ENCODE measurements around the gene OSBPL9.
"Not testable (repeated sequence)": the region's sequence is repeated elsewhere in the genome, so short reads cannot be mapped to it uniquely, and the experiment has no call there.

The OSBPL9 gene

GRCh38 chr1:51636764-51637522 lies 20.1 kb downstream of the OSBPL9 start:
- no peak for DNase-seq

GRCh38 chr1:51638350-51638749 lies 21.5 kb downstream of the OSBPL9 start:
- no peak for DNase-seq

- no peak for DNase-seq
Measured at GRCh38 chr1:51639694-51640093, 22.8 kb downstream of the OSBPL9 start.

GRCh38 chr1:51641096-51641495 lies 24.2 kb downstream of the OSBPL9 start:
- no peak for DNase-seq

GRCh38 chr1:51642739-51643142 lies 25.8 kb downstream of the OSBPL9 start:
- no peak for DNase-seq

GRCh38 chr1:51643362-51643761 lies 26.5 kb downstream of the OSBPL9 start:
- DNase-seq = no peak

GRCh38 chr1:51644020-51644419 lies 27.1 kb downstream of the OSBPL9 start:
- no peak for DNase-seq

- no peak for DNase-seq
Measured at GRCh38 chr1:51644533-51645197, 27.8 kb downstream of the OSBPL9 start.

- DNase-seq = not testable (repeated sequence)
Measured at GRCh38 chr1:51646592-51646991, 29.7 kb downstream of the OSBPL9 start.

GRCh38 chr1:51648180-51649109 lies 31.6 kb downstream of the OSBPL9 start:
- no peak for DNase-seq

- DNase-seq = no peak
Measured at GRCh38 chr1:51649593-51650091, 32.8 kb downstream of the OSBPL9 start.

GRCh38 chr1:51650198-51650597 lies 33.3 kb downstream of the OSBPL9 start:
- no peak for DNase-seq

GRCh38 chr1:51651552-51651942 lies 34.7 kb downstream of the OSBPL9 start:
- no peak for DNase-seq

- DNase-seq = no peak
Measured at GRCh38 chr1:51652599-51652998, 35.7 kb downstream of the OSBPL9 start.

- DNase-seq = no peak
Measured at GRCh38 chr1:51653127-51653526, 36.2 kb downstream of the OSBPL9 start.

GRCh38 chr1:51654000-51654399 lies 37.1 kb downstream of the OSBPL9 start:
- DNase-seq = no peak

GRCh38 chr1:51656374-51656773 lies 39.5 kb downstream of the OSBPL9 start:
- no peak for DNase-seq

- DNase-seq = no peak
Measured at GRCh38 chr1:51660580-51660979, 43.7 kb downstream of the OSBPL9 start.

- DNase-seq = no peak
Measured at GRCh38 chr1:51661081-51661518, 44.2 kb downstream of the OSBPL9 start.

GRCh38 chr1:51663105-51663504 lies 46.2 kb downstream of the OSBPL9 start:
- no peak for DNase-seq

GRCh38 chr1:51663721-51664120 lies 46.8 kb downstream of the OSBPL9 start:
- no peak for DNase-seq

- no peak for DNase-seq
Measured at GRCh38 chr1:51664421-51665240, 47.7 kb downstream of the OSBPL9 start.

All from activated gamma-delta T cell (primary cell).